Upper lobe of left lung (tissue), 6 donors: Measurements from ENCODE around the gene NDUFAF8. TPM values are rescaled to one million over a fixed set of nuclear protein-coding genes. Genes with fewer than 3 reads are reported as not detected.
A peak's percentile ranks its signal among the peaks of the same experiment; 100 is the strongest.

Experiments used
- ATAC-seq, 2 donors: fragments of 200-7000 bp; cut with Tn5 transposase; one replicate each; pipeline ENCODE4 v1.9.1; 2022; ENCODE audit warnings: mild to moderate bottlenecking in 2 of 2, moderate library complexity in 2 of 2; ENCODE audit not compliant: low FRiP score in 2 of 2
- DNase-seq, 2 donors: peaks; one replicate each; pipeline ENCODE4 v3.0.0-alpha.2; 2019 to 2020
- H3K27ac ChIP-seq, 4 donors: fragments of 200-600 bp; sonication (generic); one replicate each; pipeline ENCODE4 v1.5.1; 2016 to 2019
- H3K27me3 ChIP-seq, 4 donors: fragments of 200-600 bp; sonication (generic); one replicate each; pipeline ENCODE4 v1.5.1; 2017 to 2019
- H3K36me3 ChIP-seq, 4 donors: fragments of 200-600 bp; sonication (generic); one replicate each; pipeline ENCODE4 v1.5.1; 2016 to 2019
- H3K4me1 ChIP-seq, 4 donors: fragments of 200-600 bp; sonication (generic); one replicate each; pipeline ENCODE4 v1.5.1; 2018 to 2019
- H3K4me3 ChIP-seq, 4 donors: fragments of 200-600 bp; sonication (generic); one replicate each; pipeline ENCODE4 v1.5.1; 2017 to 2019; ENCODE audit warnings: mild to moderate bottlenecking in 2 of 4, moderate library complexity in 1 of 4
- H3K9me3 ChIP-seq, 4 donors: fragments of 200-600 bp; sonication (generic); one replicate each; pipeline ENCODE4 v1.5.1; 2018 to 2019
- EP300 ChIP-seq, 4 donors: sonication (generic); formaldehyde crosslinking; IDR thresholded peaks; one replicate each; pipeline ENCODE4 v1.5.1; 2017; ENCODE audit warnings: antibody characterized with exemption in 4 of 4, control low read depth in 2 of 4
- POLR2A ChIP-seq, 4 donors: fragments of 450-650 bp; IDR thresholded peaks; one replicate each; pipeline ENCODE4 v1.5.1; 2016 to 2017; ENCODE audit warnings: antibody characterized with exemption in 4 of 4, mild to moderate bottlenecking in 2 of 4
- POLR2AphosphoS5 ChIP-seq, 2 donors: sonication (generic); formaldehyde crosslinking; IDR thresholded peaks; one replicate each; pipeline ENCODE4 v1.5.1; 2017; ENCODE audit warnings: antibody characterized with exemption in 2 of 2
- WGBS, 2 donors: methylation state at CpG; one replicate each; pipeline ENCODE4 v1.1.5; 2017 to 2018; 5-methylcytosine and 5-hydroxymethylcytosine counted together
- total RNA-seq, 6 donors: library from RNA; depleted of rRNA in 4 of 6; stranded (reverse); fragments of >200 nt in 4 of 6; gene quantifications; one replicate each; pipeline versions ENCODE4 v1.1.0 to v1.2.1, GENCODE V29; 2016 to 2021
- TF ChIP-seq, protein P1 (sequence below), 6 experiments: fragments of 450-650 bp in 4 of 6; fragments of 200-600 bp in 2 of 6; sonication (generic) in 2 of 6; IDR thresholded peaks; one replicate each; pipeline ENCODE4 v1.5.1; 2016 to 2019; ENCODE audit warnings: antibody characterized with exemption in 6 of 6
- donor health status: DM: no; HTN: no; CAD: no; lungs with moderate emphysema.
- donor health status: DM: no; HTN: yes; CAD: no; lungs with severe emphysema.

Gene NDUFAF8
- total RNA-seq, 6 donors from 2014 or later: 19.6 to 38.1 (median 33.6) TPM

DNA sequence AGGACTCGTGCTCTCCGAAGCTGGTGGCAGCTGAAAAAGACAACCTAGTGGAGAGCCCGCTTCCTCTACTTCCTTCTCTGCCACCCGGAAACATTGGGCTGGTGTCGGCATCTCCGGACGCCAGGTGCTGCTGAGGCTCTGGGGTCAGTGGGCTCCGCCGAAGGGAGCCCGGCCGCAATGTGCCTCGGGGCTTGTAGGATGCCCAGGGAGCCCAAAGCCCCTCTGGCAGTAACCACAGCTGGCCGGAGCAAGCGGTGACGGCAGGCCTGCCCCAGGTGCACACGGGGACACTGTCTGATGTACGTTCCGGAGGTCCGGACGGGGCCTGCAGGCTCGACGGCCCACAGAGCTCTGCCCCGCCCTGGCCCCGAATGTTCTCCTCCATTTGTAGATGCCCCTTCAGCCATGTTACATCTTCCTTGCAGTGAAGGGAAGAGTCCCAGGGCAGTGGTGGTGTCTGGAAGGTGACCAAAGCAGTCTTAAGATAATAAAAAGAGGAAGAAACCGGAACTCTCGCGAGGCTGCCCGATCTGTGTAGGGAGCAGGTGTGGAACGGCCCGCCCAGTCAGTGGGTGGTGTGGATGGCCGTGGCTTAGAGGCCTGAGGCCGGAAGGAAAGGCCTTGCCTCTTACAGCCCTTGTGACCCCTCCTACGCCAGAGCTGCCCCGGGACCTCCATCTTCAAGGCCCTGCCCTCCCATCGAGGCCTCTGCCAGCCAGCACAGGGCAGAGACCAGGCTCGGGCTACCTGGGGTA lies 22.6 kb downstream of the NDUFAF8 start:
- Histone ChIP-seq H3K4me3 (no peak overlapping the region), H3K9me3 (no peaks in the 10 kb centered on the region), H3K27me3 (no peaks in the 10 kb centered on the region), H3K36me3 (peaks cover 39 to 96% (median 81%) of the 10 kb centered on the region in 4 donors), H3K4me1 (no peaks in the 10 kb centered on the region), H3K27ac (no peak overlapping the region)
- DNase-seq (peak in 1 of 2 donors; percentile 61), ATAC-seq (no peak)
- TF ChIP-seq POLR2AphosphoS5 (IDR thresholded peaks at IDR 0.05) (no peak), POLR2A (IDR thresholded peaks at IDR 0.05) (no peak), EP300 (IDR thresholded peaks at IDR 0.05) (no peak)
- TF ChIP-seq, protein P1, sequence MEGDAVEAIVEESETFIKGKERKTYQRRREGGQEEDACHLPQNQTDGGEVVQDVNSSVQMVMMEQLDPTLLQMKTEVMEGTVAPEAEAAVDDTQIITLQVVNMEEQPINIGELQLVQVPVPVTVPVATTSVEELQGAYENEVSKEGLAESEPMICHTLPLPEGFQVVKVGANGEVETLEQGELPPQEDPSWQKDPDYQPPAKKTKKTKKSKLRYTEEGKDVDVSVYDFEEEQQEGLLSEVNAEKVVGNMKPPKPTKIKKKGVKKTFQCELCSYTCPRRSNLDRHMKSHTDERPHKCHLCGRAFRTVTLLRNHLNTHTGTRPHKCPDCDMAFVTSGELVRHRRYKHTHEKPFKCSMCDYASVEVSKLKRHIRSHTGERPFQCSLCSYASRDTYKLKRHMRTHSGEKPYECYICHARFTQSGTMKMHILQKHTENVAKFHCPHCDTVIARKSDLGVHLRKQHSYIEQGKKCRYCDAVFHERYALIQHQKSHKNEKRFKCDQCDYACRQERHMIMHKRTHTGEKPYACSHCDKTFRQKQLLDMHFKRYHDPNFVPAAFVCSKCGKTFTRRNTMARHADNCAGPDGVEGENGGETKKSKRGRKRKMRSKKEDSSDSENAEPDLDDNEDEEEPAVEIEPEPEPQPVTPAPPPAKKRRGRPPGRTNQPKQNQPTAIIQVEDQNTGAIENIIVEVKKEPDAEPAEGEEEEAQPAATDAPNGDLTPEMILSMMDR (IDR thresholded peaks at IDR 0.05): no peak
- 90 to 93% methylated on average over 22 to 36 of the region's 36 CpGs for WGBS, 2 donors

DNA sequence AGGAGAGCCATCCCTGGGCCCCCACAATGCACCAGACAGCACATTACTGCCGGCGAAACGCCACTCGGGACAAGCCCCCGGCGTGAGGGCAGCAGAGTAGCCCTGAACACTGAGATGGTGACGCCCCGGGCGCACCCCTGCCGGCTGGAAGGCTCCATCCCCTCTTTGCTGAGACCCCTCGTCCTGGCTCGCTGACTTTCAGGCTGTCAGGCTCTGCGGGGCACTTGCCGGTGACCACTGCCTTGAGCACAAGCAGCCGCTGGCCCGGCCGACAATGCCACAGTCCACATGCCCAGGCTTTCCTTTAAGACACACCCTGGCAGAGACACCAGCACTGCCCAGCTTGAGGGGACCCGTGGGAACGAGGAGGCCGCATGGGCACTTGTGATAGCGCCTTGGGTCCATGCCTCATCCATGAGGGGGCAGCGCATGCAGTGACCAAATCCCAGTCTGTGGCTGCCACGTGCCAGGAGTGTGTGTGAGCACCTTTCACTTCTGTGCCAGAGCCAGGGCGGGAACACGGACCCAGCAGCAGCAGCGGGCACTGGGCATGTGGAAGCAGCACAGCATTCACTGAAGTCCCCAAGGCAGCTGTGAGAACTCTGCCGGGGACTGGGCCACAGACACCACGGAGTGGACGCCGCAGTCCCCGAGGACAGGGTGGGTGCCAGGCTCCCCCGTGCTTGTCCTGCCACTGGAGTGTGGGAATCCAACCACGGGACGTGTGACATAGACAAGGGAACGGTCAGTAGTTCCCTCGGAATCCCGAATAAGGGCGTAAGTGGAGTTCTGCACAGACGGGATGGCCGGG lies 24.5 kb downstream of the NDUFAF8 start:
- peaks cover 39 to 89% (median 75%) of the 10 kb centered on the region in 4 donors for H3K36me3 ChIP-seq
- ATAC-seq: no peak
- no peaks in the 10 kb centered on the region for H3K4me1 ChIP-seq
- no peaks in the 10 kb centered on the region for H3K9me3 ChIP-seq
- no peak overlapping the region for H3K4me3 ChIP-seq
- H3K27me3 ChIP-seq: no peaks in the 10 kb centered on the region
- 94 to 99% methylated on average over 14 to 35 of the region's 40 CpGs for WGBS, 2 donors
- TF ChIP-seq POLR2A (IDR thresholded peaks at IDR 0.05) (no peak), EP300 (IDR thresholded peaks at IDR 0.05) (no peak), POLR2AphosphoS5 (IDR thresholded peaks at IDR 0.05) (no peak)
- TF ChIP-seq, protein P1 (IDR thresholded peaks at IDR 0.05): no peak
- DNase-seq: peak in 1 of 2 donors; percentile 77
- H3K27ac ChIP-seq: no peak overlapping the region

DNA sequence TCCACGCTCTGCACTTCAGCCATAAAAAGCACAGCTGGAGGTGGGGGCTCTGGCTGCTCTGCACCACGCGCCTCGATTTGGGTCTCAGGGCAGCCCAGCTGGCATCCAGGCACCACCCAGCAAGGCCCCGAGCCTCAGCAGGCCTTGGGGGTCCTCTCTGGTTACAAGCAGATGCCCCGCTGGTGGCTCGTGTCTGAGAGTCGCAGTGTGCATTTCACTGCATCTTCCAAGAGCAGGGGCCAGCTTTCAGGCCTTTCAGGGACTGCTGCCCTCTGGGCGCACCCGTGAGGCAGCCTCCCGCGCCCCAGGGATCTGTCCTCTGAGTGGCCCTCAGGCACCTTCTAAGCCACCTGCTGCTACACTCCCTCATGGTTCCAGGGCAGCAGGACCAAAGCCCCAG lies 25.5 kb downstream of the NDUFAF8 start:
- no peaks in the 10 kb centered on the region for H3K4me1 ChIP-seq
- no peaks in the 10 kb centered on the region for H3K27me3 ChIP-seq
- peaks cover 29 to 83% (median 71%) of the 10 kb centered on the region in 4 donors for H3K36me3 ChIP-seq
- no peak overlapping the region for H3K27ac ChIP-seq
- 98 to 100% methylated on average over 3 to 12 of the region's 12 CpGs for WGBS, 2 donors
- DNase-seq: peak in 1 of 2 donors; percentile 62
- no peak for ATAC-seq
- no peaks in the 10 kb centered on the region for H3K9me3 ChIP-seq
- TF ChIP-seq POLR2A (IDR thresholded peaks at IDR 0.05) (no peak), EP300 (IDR thresholded peaks at IDR 0.05) (no peak), POLR2AphosphoS5 (IDR thresholded peaks at IDR 0.05) (no peak)
- TF ChIP-seq, protein P1 (IDR thresholded peaks at IDR 0.05): no peak
- H3K4me3 ChIP-seq: no peak overlapping the region

DNA sequence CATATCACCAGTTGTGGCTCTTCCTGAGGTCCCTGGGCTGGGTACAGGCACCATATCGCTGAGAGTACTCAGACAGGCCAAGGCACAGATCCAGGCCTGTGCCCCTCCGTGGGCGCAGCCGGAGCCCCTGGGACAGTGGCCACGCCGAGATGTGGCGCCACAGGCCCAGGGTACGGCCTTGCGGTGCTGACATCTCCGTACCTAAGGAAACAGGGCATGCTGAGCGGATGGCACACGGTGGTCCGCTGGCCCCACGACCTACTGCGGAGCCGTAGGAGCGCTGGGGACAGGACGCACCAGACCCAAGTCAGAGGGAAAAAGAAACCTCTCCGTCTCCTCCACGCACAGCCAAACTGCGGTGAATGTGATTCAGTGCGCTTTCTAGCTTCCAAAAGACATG lies 26.5 kb downstream of the NDUFAF8 start:
- Histone ChIP-seq H3K9me3 (no peaks in the 10 kb centered on the region), H3K27me3 (no peaks in the 10 kb centered on the region), H3K4me1 (no peaks in the 10 kb centered on the region), H3K27ac (no peak overlapping the region), H3K36me3 (peaks cover 25 to 83% (median 71%) of the 10 kb centered on the region in 4 donors), H3K4me3 (no peak overlapping the region)
- ATAC-seq: no peak
- no peak for TF ChIP-seq POLR2A (IDR thresholded peaks at IDR 0.05)
- TF ChIP-seq, protein P1 (IDR thresholded peaks at IDR 0.05): no peak
- no peak for TF ChIP-seq POLR2AphosphoS5 (IDR thresholded peaks at IDR 0.05)
- TF ChIP-seq EP300 (IDR thresholded peaks at IDR 0.05): no peak
- WGBS, 2 donors: 97 to 98% methylated on average over 22 of the region's 22 CpGs
- peak in 1 of 2 donors; percentile 62 for DNase-seq
